IMR-90 (cell line): ENCODE measurements around the gene SOX4. TPM values are rescaled to one million over a fixed set of nuclear protein-coding genes. Genes with fewer than 3 reads are reported as not detected.

Experiments
- ATAC-seq: fragments of 200-7000 bp; cut with Tn5 transposase; 2 replicates; pipeline ENCODE4 v1.9.1; 2020; ENCODE audit warnings: low read depth, mild to moderate bottlenecking, moderate library complexity
- BruUV-seq: library from RNA; stranded (reverse); fragments of 400-500 nt; replicated peaks from 2 replicates; lab custom pipeline; 2021; lab: Mats Ljungman, UMichigan
- CTCF ChIA-PET: fragments of 300-600 bp; formaldehyde crosslinking; extraction: SDS; loops from one replicate; lab custom pipeline; 2021; ENCODE audit warnings: antibody characterized with exemption; lab: Yijun Ruan, JAX
- POLR2A ChIA-PET: fragments of 300-600 bp; sonication (Branson Sonifier 250); formaldehyde crosslinking; loops from one replicate; lab custom pipeline; 2022; ENCODE audit warnings: antibody characterized with exemption; ENCODE audit not compliant: unreplicated experiment; lab: Charles Lee
- DNase-seq: peaks from one replicate; pipeline ENCODE4 v3.0.0; 2013
- H2AFZ ChIP-seq: replicated peaks from 2 replicates; pipeline ENCODE3; 2013; ENCODE audit warnings: low read length, mild to moderate bottlenecking; ENCODE audit not compliant: poor library complexity
- H2AK5ac ChIP-seq: 2 replicates; pipeline ENCODE4 v1.6.1; 2013; ENCODE audit warnings: low read depth, low read length, inconsistent platforms
- H2AK9ac ChIP-seq: replicated peaks from 2 replicates; pipeline ENCODE3; 2013; ENCODE audit warnings: mild to moderate bottlenecking, low read depth, low read length, moderate library complexity; ENCODE audit not compliant: poor library complexity
- H2BK120ac ChIP-seq: 2 replicates; pipeline ENCODE4 v1.6.1; 2013; ENCODE audit warnings: low read depth, low read length, inconsistent platforms
- H2BK15ac ChIP-seq: 3 replicates; pipeline ENCODE4 v1.6.1; 2013; ENCODE audit warnings: low read depth, low read length, inconsistent platforms
- H2BK20ac ChIP-seq: 2 replicates; pipeline ENCODE4 v1.6.1; 2013; ENCODE audit warnings: low read depth, mild to moderate bottlenecking, inconsistent platforms, low read length, moderate library complexity
- H2BK5ac ChIP-seq: 2 replicates; pipeline ENCODE4 v1.6.1; 2013; ENCODE audit warnings: mild to moderate bottlenecking, low read depth, low read length, inconsistent platforms; ENCODE audit not compliant: poor library complexity, severe bottlenecking
- H3K14ac ChIP-seq: replicated peaks from 2 replicates; pipeline ENCODE4 v1.6.1; 2013; ENCODE audit warnings: low read depth, low read length, inconsistent platforms
- H3K18ac ChIP-seq: 2 replicates; pipeline ENCODE4 v1.6.1; 2013; ENCODE audit warnings: low read depth, low read length, control low read depth
- H3K23ac ChIP-seq: 2 replicates; pipeline ENCODE4 v1.6.1; 2013; ENCODE audit warnings: low read depth, low read length, inconsistent platforms
- H3K27ac ChIP-seq: 2 replicates; pipeline ENCODE4 v1.5.1; 2013; ENCODE audit warnings: mild to moderate bottlenecking, control low read depth, low read length; ENCODE audit not compliant: insufficient read depth
- H3K27me3 ChIP-seq: 2 replicates; pipeline ENCODE4 v1.6.1; 2013; ENCODE audit warnings: low read length; ENCODE audit not compliant: control insufficient read depth, insufficient read depth
- H3K36me3 ChIP-seq: 2 replicates; pipeline ENCODE4 v1.6.1; 2013; ENCODE audit warnings: low read length, mixed read lengths; ENCODE audit not compliant: control insufficient read depth, insufficient read depth
- H3K4ac ChIP-seq: 2 replicates; pipeline ENCODE4 v1.6.1; 2013; ENCODE audit warnings: low read depth, low read length, inconsistent platforms
- H3K4me1 ChIP-seq: 2 replicates; pipeline ENCODE4 v1.6.1; 2013; ENCODE audit warnings: low read length, mixed read lengths; ENCODE audit not compliant: control insufficient read depth, insufficient read depth
- H3K4me2 ChIP-seq: 2 replicates; pipeline ENCODE4 v1.6.1; 2013; ENCODE audit warnings: low read depth, mild to moderate bottlenecking, control low read depth, low read length, moderate library complexity
- H3K4me3 ChIP-seq: 2 replicates; pipeline ENCODE4 v1.5.1; 2013; ENCODE audit warnings: low read depth, mild to moderate bottlenecking, control low read depth, low read length, moderate library complexity; ENCODE audit not compliant: insufficient read depth
- H3K56ac ChIP-seq: 2 replicates; pipeline ENCODE4 v1.6.1; 2013; ENCODE audit warnings: low read length, inconsistent platforms; ENCODE audit not compliant: insufficient read depth; ENCODE audit errors: extremely low read depth
- H3K79me1 ChIP-seq, 2 experiments: 2 replicates each; pipeline ENCODE4 v1.6.1; 2013; ENCODE audit warnings: low read length in 2 of 2, inconsistent platforms in 1 of 2, low read depth in 1 of 2
- H3K9ac ChIP-seq: 2 replicates; pipeline ENCODE4 v1.6.1; 2013; ENCODE audit warnings: low read depth, low read length, control low read depth
- H3K9me1 ChIP-seq: 2 replicates; pipeline ENCODE4 v1.6.1; 2013; ENCODE audit warnings: low read length, inconsistent platforms; ENCODE audit not compliant: insufficient read depth
- H3K9me3 ChIP-seq: 2 replicates; pipeline ENCODE4 v1.6.1; 2013; ENCODE audit warnings: low read length; ENCODE audit not compliant: control insufficient read depth, insufficient read depth
- H4K20me1 ChIP-seq: 2 replicates; pipeline ENCODE4 v1.6.1; 2013; ENCODE audit warnings: low read length, inconsistent platforms; ENCODE audit not compliant: insufficient read depth
- H4K5ac ChIP-seq: 2 replicates; pipeline ENCODE4 v1.6.1; 2013; ENCODE audit warnings: mild to moderate bottlenecking, low read depth, low read length, control low read depth
- H4K8ac ChIP-seq, 2 experiments: 2 replicates each; pipeline ENCODE4 v1.6.1; 2013; ENCODE audit warnings: low read depth in 2 of 2, low read length in 2 of 2, control low read depth in 1 of 2, inconsistent platforms in 1 of 2
- H4K91ac ChIP-seq: 2 replicates; pipeline ENCODE4 v1.6.1; 2013; ENCODE audit warnings: low read depth, low read length, inconsistent platforms; ENCODE audit not compliant: insufficient read depth
- CEBPB ChIP-seq: IDR thresholded peaks from 2 replicates; pipeline ENCODE4 v1.6.1; 2012; ENCODE audit warnings: low read depth, low read length, improper control_type of control experiment
- CTCF ChIP-seq: conservative IDR thresholded peaks from 2 replicates; pipeline ENCODE4 v1.5.1; 2012; ENCODE audit warnings: mild to moderate bottlenecking, low read depth, low read length, improper control_type of control experiment
- MAFK ChIP-seq: IDR thresholded peaks from 2 replicates; pipeline ENCODE4 v1.6.1; 2012; ENCODE audit warnings: low read depth, low read length, improper control_type of control experiment
- USF2 ChIP-seq: fragments of 150-350 bp; IDR thresholded peaks from 2 replicates; pipeline ENCODE4 v1.6.1; 2017; ENCODE audit warnings: mild to moderate bottlenecking, antibody characterized with exemption, low read length, low read depth
- WGBS, 2 experiments: methylation state at CpG; one replicate each; pipeline versions ENCODE4 v1.1.5 to v1.1.7; 2013; ENCODE audit warnings: missing lambda C conversion rate in 2 of 2; ENCODE audit not compliant: insufficient read length in 1 of 2; ENCODE audit errors: extremely low coverage in 2 of 2; 5-methylcytosine and 5-hydroxymethylcytosine counted together
- dilution Hi-C: fragments of 300-500 bp; cut with HindIII; formaldehyde crosslinking; loops from one replicate; pipeline ENCODE4 v1.14.3; 2018; ENCODE audit warnings: low sequenced_read_pairs; ENCODE audit not compliant: unreplicated experiment
- in situ Hi-C: fragments of 300-500 bp; cut with MboI; formaldehyde crosslinking; loops from 3 replicates; pipeline ENCODE4 v1.14.3; 2019; ENCODE audit warnings: low sequenced_read_pairs, inconsistent platforms, mixed read lengths
- intact Hi-C: fragments of 100-400 bp; cut with micrococcal nuclease; formaldehyde crosslinking; loops from 2 replicates; pipeline ENCODE4 v1.10.0; 2022
- polyA plus RNA-seq, 3 experiments: library from polyadenylated mRNA; depleted of rRNA; stranded (reverse); fragments of >200 nt; gene quantifications; 2 replicates each; pipeline ENCODE4 v1.2.3, GENCODE V29; 2012; ENCODE audit warnings: low replicate concordance in 1 of 3
- total RNA-seq: library from RNA; depleted of rRNA; stranded (reverse); fragments of >200 nt; gene quantifications from 2 replicates; pipeline ENCODE4 v1.2.3, GENCODE V29; 2012

The SOX4 gene
- total and polyA plus RNA-seq, 2 of the 4 experiments (the other 2 are of a cell fraction), result 4.7 to 4.8 TPM

- no peak overlapping the region for H3K4ac ChIP-seq
- ChIA-PET CTCF (no interaction called here), POLR2A (no interaction called here)
- no peak overlapping the region for H3K23ac ChIP-seq
- no peak overlapping the region for H4K91ac ChIP-seq
- TF ChIP-seq USF2, result no peak
- TF ChIP-seq CTCF, result no peak
- no peak for TF ChIP-seq CEBPB
- no peak for TF ChIP-seq MAFK
- no peak overlapping the region for H4K5ac ChIP-seq
- no peak overlapping the region for H3K27ac ChIP-seq
- H2BK20ac ChIP-seq, result no peak overlapping the region
- no peak overlapping the region for H3K4me3 ChIP-seq
- no CpG with 5 or more reads among the region's 6 CpGs for WGBS, 2 experiments
- no peaks in the 10 kb centered on the region for H3K4me1 ChIP-seq
- no peak overlapping the region for H2BK15ac ChIP-seq
- H2AK5ac ChIP-seq, result no peak overlapping the region
- no peak overlapping the region for H3K4me2 ChIP-seq
- H3K79me1 ChIP-seq, result no peaks in the 10 kb centered on the region
- DNase-seq, result no peak
- H2BK120ac ChIP-seq, result no peak overlapping the region
- no peak overlapping the region for H3K9ac ChIP-seq
- no peak overlapping the region for H2BK5ac ChIP-seq
- no peak for ATAC-seq
- no peak overlapping the region for H2AFZ ChIP-seq
- no peak overlapping the region for H3K18ac ChIP-seq
- intact Hi-C loops (no loop called here), dilution Hi-C loops (no loop called here), in situ Hi-C loops (no loop called here)
- no peaks in the 10 kb centered on the region for H3K9me3 ChIP-seq
- H4K8ac ChIP-seq, result no peak overlapping the region
- H3K36me3 ChIP-seq, result no peaks in the 10 kb centered on the region
- H3K27me3 ChIP-seq, result no peaks in the 10 kb centered on the region
- no peaks in the 10 kb centered on the region for H4K20me1 ChIP-seq
- no peak overlapping the region for H2AK9ac ChIP-seq
- H3K56ac ChIP-seq, result no peak overlapping the region
- no peak overlapping the region for H3K14ac ChIP-seq
- H3K9me1 ChIP-seq, result no peaks in the 10 kb centered on the region; the same call in 1 of the 2 replicates
- BruUV-seq, result no TSS peak
Measured at GRCh38 chr6:21612067-21612745, 18.7 kb downstream of the SOX4 start.
